K562 (cell line): ENCODE results near the gene KDF1. TPM values are rescaled to one million over a fixed set of nuclear protein-coding genes. Genes with fewer than 3 reads are reported as not detected.

Experiments
- AFF4 ChIP-seq: sonication (generic); formaldehyde crosslinking; IDR thresholded peaks from 2 replicates; pipeline ENCODE4 v1.8.0; 2023; ENCODE audit warnings: mild to moderate bottlenecking, missing genetic modification reagents
- BRF2 ChIP-seq: IDR thresholded peaks from 3 replicates; pipeline ENCODE4 v1.6.1; 2011; ENCODE audit warnings: borderline replicate concordance, mild to moderate bottlenecking; ENCODE audit not compliant: insufficient read length, insufficient read depth
- CBX2 ChIP-seq: fragments of 200-600 bp; sonication (generic); IDR thresholded peaks from one replicate; pipeline ENCODE4 v1.6.1; 2012; ENCODE audit warnings: mild to moderate bottlenecking, low read length, inconsistent platforms; ENCODE audit not compliant: insufficient read depth, poor library complexity, severe bottlenecking
- CBX8 ChIP-seq: fragments of 200-600 bp; sonication (generic); IDR thresholded peaks from 2 replicates; pipeline ENCODE4 v1.6.1; 2012; ENCODE audit warnings: borderline replicate concordance, mixed run types, low read depth, mild to moderate bottlenecking, moderate library complexity, mixed read lengths, low read length, control low read depth, inconsistent platforms; ENCODE audit not compliant: poor library complexity, severe bottlenecking; ENCODE audit errors: extremely low read depth
- CHAMP1 ChIP-seq: fragments of 450-650 bp; IDR thresholded peaks from 2 replicates; pipeline ENCODE4 v1.6.1; 2016; ENCODE audit warnings: mild to moderate bottlenecking
- GATAD2B ChIP-seq: fragments of 450-650 bp; IDR thresholded peaks from 2 replicates; pipeline ENCODE4 v1.6.1; 2017; ENCODE audit warnings: mild to moderate bottlenecking, borderline replicate concordance
- HINFP ChIP-seq: fragments of 450-650 bp; conservative IDR thresholded peaks from 2 replicates; pipeline ENCODE4 v1.6.1; 2016; ENCODE audit warnings: missing genetic modification characterization, low read depth, mild to moderate bottlenecking, control low read depth, missing compliant biosample characterization
- JUN ChIP-seq, 2 experiments: sonication (generic) in 1 of 2; formaldehyde crosslinking in 1 of 2; IDR thresholded peaks; 2 replicates each; pipeline versions ENCODE4 v1.6.1 to v1.8.0; 2012 to 2022; ENCODE audit warnings: borderline replicate concordance in 2 of 2, mild to moderate bottlenecking in 2 of 2, improper control_type of control experiment in 1 of 2, low read depth in 1 of 2, low read length in 1 of 2, missing genetic modification reagents in 1 of 2
- KLF16 ChIP-seq: IDR thresholded peaks from 2 replicates; pipeline ENCODE4 v1.6.1; 2016; ENCODE audit warnings: antibody characterized with exemption
- SMARCA4 ChIP-seq: fragments of 450-650 bp; IDR thresholded peaks from 2 replicates; pipeline ENCODE4 v1.6.1; 2016
- SMARCA5 ChIP-seq: fragments of 450-650 bp; IDR thresholded peaks from 2 replicates; pipeline ENCODE4 v1.6.1; 2016
- ZNF507 ChIP-seq: conservative IDR thresholded peaks from 2 replicates; pipeline ENCODE4 v1.6.1; 2017; ENCODE audit warnings: missing genetic modification characterization, missing compliant biosample characterization
- ZNF511 ChIP-seq: sonication (generic); formaldehyde crosslinking; IDR thresholded peaks from 2 replicates; pipeline ENCODE4 v1.8.0; 2022; ENCODE audit warnings: mild to moderate bottlenecking, missing genetic modification reagents
- ZSCAN32 ChIP-seq: fragments of 450-650 bp; formaldehyde crosslinking; IDR thresholded peaks from 2 replicates; pipeline ENCODE4 v1.4.0; 2020; ENCODE audit warnings: mild to moderate bottlenecking, moderate library complexity
- polyA plus RNA-seq, 8 experiments: library from polyadenylated mRNA; depleted of rRNA in 4 of 8; stranded (reverse) in 5 of 8; unstranded in 3 of 8; fragments of >200 nt; fragmentation: Nextera tagmentation in 2 of 8; fragmentation: Illumina TruSeq in 1 of 8; extraction: Ambion mirVana in 2 of 8; extraction: Trizol in 1 of 8; gene quantifications; 2 replicates each; pipeline versions ENCODE4 v1.2.1 to v1.2.3, GENCODE V29; 2011 to 2014; ENCODE audit warnings: inconsistent platforms in 1 of 8, missing spikeins in 1 of 8
- total RNA-seq, 7 experiments: library from RNA; depleted of rRNA in 6 of 7; stranded (reverse); fragments of >200 nt in 6 of 7; fragmentation: Illumina TruSeq in 2 of 7; extraction: Trizol in 2 of 7; gene quantifications; 2 replicates each; pipeline versions ENCODE4 v1.2.1 to v1.2.3, GENCODE V29; 2011 to 2021; ENCODE audit warnings: low replicate concordance in 1 of 7

Gene KDF1
- total and polyA plus RNA-seq, 9 of the 15 experiments (the other 6 are each of a cell fraction or from before 2014, with no cell fraction given), result 0.38 to 1.9 (median 0.83) TPM

GRCh38 chr1:26900001-26900814, 60.1 kb downstream of the KDF1 start, which contains the start of gene GPATCH3 (continued):
- no peak for TF ChIP-seq AFF4 (CRISPR knock-in tag)
- no peak for TF ChIP-seq HINFP (tag)
- no peak for TF ChIP-seq SMARCA5
- no peak for TF ChIP-seq CBX2
- no peak; the same call in 1 of the 2 replicates for TF ChIP-seq KLF16
- TF ChIP-seq ZNF511, result peak; percentile 93
- 0 out of 2 replicates have a peak, but pooled peaks have one; percentile 56 for TF ChIP-seq GATAD2B
- TF ChIP-seq ZNF507, result no peak
- no peak for TF ChIP-seq BRF2
- TF ChIP-seq CHAMP1, result no peak
- no peak for TF ChIP-seq CBX8
- no peak for TF ChIP-seq SMARCA4
- TF ChIP-seq ZSCAN32 (CRISPR knock-in tag), result no peak
- no peak for TF ChIP-seq JUN (IDR thresholded peaks at IDR 0.05; ENCODE audit: borderline replicate concordance, low read depth, low read length)
- TF ChIP-seq JUN (CRISPR knock-in tag; IDR thresholded peaks at IDR 0.05; ENCODE audit: borderline replicate concordance), result no peak
